MM.1S (cell line): ENCODE data around the gene ZSWIM4.

Experiments used
- DNase-seq: peaks from one replicate; pipeline ENCODE4 v3.0.0-alpha.2; 2015
- H2AFZ ChIP-seq: fragments of 300-600 bp; sonication (generic); 2 replicates; pipeline ENCODE4 v1.6.0; 2016; ENCODE audit warnings: antibody characterized with exemption, low read length
- H3F3A ChIP-seq: fragments of 300-600 bp; sonication (generic); 2 replicates; pipeline ENCODE4 v1.6.1; 2016; ENCODE audit warnings: mild to moderate bottlenecking, antibody characterized with exemption, low read length, moderate library complexity, mixed read lengths; ENCODE audit not compliant: insufficient read depth
- H3K27ac ChIP-seq: fragments of 300-600 bp; sonication (generic); 2 replicates; pipeline ENCODE4 v1.5.1; 2016; ENCODE audit warnings: mild to moderate bottlenecking, low read length
- H3K27me3 ChIP-seq: fragments of 300-600 bp; sonication (generic); replicated peaks from 2 replicates; pipeline ENCODE4 v1.6.0; 2016; ENCODE audit warnings: low read length; ENCODE audit not compliant: insufficient read depth
- H3K36me3 ChIP-seq: fragments of 300-600 bp; sonication (generic); replicated peaks from 2 replicates; pipeline ENCODE4 v1.6.1; 2016; ENCODE audit warnings: mild to moderate bottlenecking, low read length, mixed read lengths; ENCODE audit not compliant: insufficient read depth
- H3K4me1 ChIP-seq: fragments of 300-600 bp; sonication (generic); 2 replicates; pipeline ENCODE4 v1.6.1; 2016; ENCODE audit warnings: low read length, mixed read lengths
- H3K4me2 ChIP-seq: fragments of 300-600 bp; sonication (generic); 2 replicates; pipeline ENCODE4 v1.6.0; 2016; ENCODE audit warnings: low read depth, low read length
- H3K4me3 ChIP-seq: fragments of 300-600 bp; sonication (generic); 2 replicates; pipeline ENCODE4 v1.5.1; 2016; ENCODE audit warnings: low read length, mixed read lengths
- H3K79me2 ChIP-seq: fragments of 300-600 bp; sonication (generic); 2 replicates; pipeline ENCODE4 v1.6.1; 2016; ENCODE audit warnings: mixed run types, low read length, mixed read lengths
- H3K9ac ChIP-seq: fragments of 300-600 bp; sonication (generic); 2 replicates; pipeline ENCODE4 v1.6.1; 2016; ENCODE audit warnings: low read length, mixed read lengths
- H3K9me2 ChIP-seq: fragments of 300-600 bp; sonication (generic); replicated peaks from 2 replicates; pipeline ENCODE4 v1.6.1; 2016; ENCODE audit warnings: mild to moderate bottlenecking, low read length, mixed read lengths; ENCODE audit not compliant: insufficient read depth
- H3K9me3 ChIP-seq: fragments of 300-600 bp; sonication (generic); replicated peaks from 2 replicates; pipeline ENCODE4 v1.6.1; 2016; ENCODE audit warnings: mild to moderate bottlenecking, low read length, mixed read lengths; ENCODE audit not compliant: insufficient read depth
- H4K20me1 ChIP-seq: fragments of 300-600 bp; sonication (generic); 2 replicates; pipeline ENCODE4 v1.6.1; 2016; ENCODE audit warnings: mild to moderate bottlenecking, low read length, moderate library complexity, mixed read lengths; ENCODE audit not compliant: insufficient read depth
- EZH2 ChIP-seq: fragments of 300-600 bp; sonication (generic); optimal IDR thresholded peaks from 2 replicates; pipeline ENCODE3; 2017; ENCODE audit warnings: low read depth, mild to moderate bottlenecking, antibody characterized with exemption, low read length, mixed read lengths
- EZH2phosphoT487 ChIP-seq: fragments of 300-600 bp; sonication (generic); IDR thresholded peaks from 2 replicates; pipeline ENCODE4 v1.6.1; 2018; ENCODE audit warnings: antibody characterized with exemption, low read length
- TF ChIP-seq, protein P1 (sequence below): fragments of 300-600 bp; sonication (generic); IDR thresholded peaks from 2 replicates; pipeline ENCODE4 v1.5.1; 2016; ENCODE audit warnings: antibody characterized with exemption, low read length, mixed read lengths

ZSWIM4 gene

GRCh38 chr19:13825489-13826441 lies 30.5 kb downstream of the ZSWIM4 start:
- Histone ChIP-seq H3K4me3 (no peak overlapping the region), H3K9me2 (no peaks in the 10 kb centered on the region), H3K27ac (no peak overlapping the region), H3K27me3 (no peaks in the 10 kb centered on the region), H3K4me1 (no peaks in the 10 kb centered on the region), H3K9ac (no peak overlapping the region), H3K4me2 (no peak overlapping the region), H3K36me3 (no peaks in the 10 kb centered on the region), H3K79me2 (no peaks in the 10 kb centered on the region), H3K9me3 (no peaks in the 10 kb centered on the region), H2AFZ (no peak overlapping the region), H4K20me1 (no peaks in the 10 kb centered on the region), H3F3A (no peaks in the 10 kb centered on the region)
- TF ChIP-seq, protein P1, sequence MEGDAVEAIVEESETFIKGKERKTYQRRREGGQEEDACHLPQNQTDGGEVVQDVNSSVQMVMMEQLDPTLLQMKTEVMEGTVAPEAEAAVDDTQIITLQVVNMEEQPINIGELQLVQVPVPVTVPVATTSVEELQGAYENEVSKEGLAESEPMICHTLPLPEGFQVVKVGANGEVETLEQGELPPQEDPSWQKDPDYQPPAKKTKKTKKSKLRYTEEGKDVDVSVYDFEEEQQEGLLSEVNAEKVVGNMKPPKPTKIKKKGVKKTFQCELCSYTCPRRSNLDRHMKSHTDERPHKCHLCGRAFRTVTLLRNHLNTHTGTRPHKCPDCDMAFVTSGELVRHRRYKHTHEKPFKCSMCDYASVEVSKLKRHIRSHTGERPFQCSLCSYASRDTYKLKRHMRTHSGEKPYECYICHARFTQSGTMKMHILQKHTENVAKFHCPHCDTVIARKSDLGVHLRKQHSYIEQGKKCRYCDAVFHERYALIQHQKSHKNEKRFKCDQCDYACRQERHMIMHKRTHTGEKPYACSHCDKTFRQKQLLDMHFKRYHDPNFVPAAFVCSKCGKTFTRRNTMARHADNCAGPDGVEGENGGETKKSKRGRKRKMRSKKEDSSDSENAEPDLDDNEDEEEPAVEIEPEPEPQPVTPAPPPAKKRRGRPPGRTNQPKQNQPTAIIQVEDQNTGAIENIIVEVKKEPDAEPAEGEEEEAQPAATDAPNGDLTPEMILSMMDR = 0 out of 2 replicates have a peak, but pooled peaks have one; percentile 6
- TF ChIP-seq EZH2 (no peak), EZH2phosphoT487 (no peak)
- no peak for DNase-seq

DNA sequence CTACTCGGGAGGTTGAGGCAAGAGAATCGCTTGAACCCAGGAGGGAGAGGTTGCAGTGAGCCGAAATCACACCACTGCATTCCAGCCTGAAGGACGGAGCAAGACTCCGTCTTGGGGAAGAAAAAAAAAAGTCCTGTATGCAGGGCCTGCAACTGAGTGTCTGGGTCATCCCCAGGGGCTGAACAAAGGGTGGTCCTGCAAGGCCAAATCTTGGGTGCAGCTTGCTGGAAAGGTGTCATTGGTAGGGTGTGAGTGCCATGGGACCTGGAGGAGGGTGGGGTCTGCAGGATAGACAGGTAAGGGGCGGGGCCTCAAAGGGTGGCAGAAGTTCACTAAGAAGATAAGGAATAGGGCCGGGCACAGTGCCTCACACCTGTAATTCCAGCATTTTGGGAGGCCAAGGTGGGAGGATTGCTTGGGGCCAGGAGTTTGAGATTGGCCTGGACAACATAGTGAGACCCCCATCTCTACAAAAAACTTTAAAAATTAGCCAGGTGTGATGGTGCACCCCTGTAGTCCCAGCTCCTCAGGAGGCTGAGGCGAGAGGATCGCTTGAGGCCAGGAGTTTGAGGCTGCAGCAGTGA lies 31.5 kb downstream of the ZSWIM4 start:
- no peak overlapping the region for H3K9ac ChIP-seq
- H4K20me1 ChIP-seq = no peaks in the 10 kb centered on the region
- H3K36me3 ChIP-seq = no peaks in the 10 kb centered on the region
- no peaks in the 10 kb centered on the region for H3K9me3 ChIP-seq
- H3K27ac ChIP-seq = no peak overlapping the region
- H3K4me3 ChIP-seq = no peak overlapping the region
- no peaks in the 10 kb centered on the region for H3K4me1 ChIP-seq
- no peak for DNase-seq
- H3K4me2 ChIP-seq = no peak overlapping the region
- no peaks in the 10 kb centered on the region for H3K27me3 ChIP-seq
- H2AFZ ChIP-seq = no peak overlapping the region
- H3K9me2 ChIP-seq = no peaks in the 10 kb centered on the region
- no peak for TF ChIP-seq EZH2phosphoT487
- TF ChIP-seq, protein P1 = no peak
- TF ChIP-seq EZH2 = no peak
- no peaks in the 10 kb centered on the region for H3K79me2 ChIP-seq
- no peaks in the 10 kb centered on the region for H3F3A ChIP-seq

DNA sequence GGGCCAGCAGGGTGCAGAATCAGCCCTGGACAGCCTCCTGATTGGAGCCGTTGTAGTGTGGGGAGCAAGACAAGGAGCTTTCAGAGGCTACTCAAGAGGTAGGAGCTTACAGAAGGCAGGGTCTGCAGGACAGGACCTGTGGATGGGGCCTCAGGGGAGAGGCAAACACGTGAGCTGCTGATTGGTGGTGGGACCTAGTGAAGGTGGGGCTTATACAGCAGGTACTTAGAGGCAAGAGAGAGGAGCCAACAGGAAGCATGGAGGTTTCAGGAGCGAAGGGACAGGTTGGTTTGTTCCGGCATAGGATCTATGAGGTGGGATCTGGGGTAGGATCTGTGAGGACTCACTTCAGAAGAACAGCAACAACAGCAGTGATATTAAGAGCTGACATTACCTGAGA lies 32.4 kb downstream of the ZSWIM4 start:
- no peaks in the 10 kb centered on the region for H3K36me3 ChIP-seq
- no peak overlapping the region for H3K4me3 ChIP-seq
- no peaks in the 10 kb centered on the region for H3K9me2 ChIP-seq
- H3K4me2 ChIP-seq = no peak overlapping the region
- TF ChIP-seq EZH2 = no peak
- TF ChIP-seq EZH2phosphoT487 = no peak
- TF ChIP-seq, protein P1 = no peak
- no peak overlapping the region for H3K9ac ChIP-seq
- H3K79me2 ChIP-seq = no peaks in the 10 kb centered on the region
- H3K9me3 ChIP-seq = no peaks in the 10 kb centered on the region
- no peak overlapping the region for H3K27ac ChIP-seq
- no peak for DNase-seq
- no peak overlapping the region for H2AFZ ChIP-seq
- no peaks in the 10 kb centered on the region for H3K27me3 ChIP-seq
- H3K4me1 ChIP-seq = no peaks in the 10 kb centered on the region
- no peaks in the 10 kb centered on the region for H3F3A ChIP-seq
- H4K20me1 ChIP-seq = no peaks in the 10 kb centered on the region
